Left renal pelvis (tissue), 4 donors: ENCODE data around the gene RPL32. TPM values are rescaled to one million over a fixed set of nuclear protein-coding genes. Genes with fewer than 3 reads are reported as not detected.
"Not testable (repeated sequence)": the region's sequence is repeated elsewhere in the genome, so short reads cannot be mapped to it uniquely, and the experiment has no call there.

Experiments used
- DNase-seq, 4 donors: peaks; one replicate each; pipeline ENCODE4 v3.0.0-alpha.2; 2013; ENCODE audit warnings: low read depth in 4 of 4, low spot score in 3 of 4
- polyA plus RNA-seq, 4 donors: library from polyadenylated mRNA; unstranded; fragments of 120-200 nt; gene quantifications; one replicate each; pipeline ENCODE4 v1.2.1, GENCODE V29; 2013; ENCODE audit not compliant: insufficient read length in 4 of 4

The RPL32 gene
- polyA plus RNA-seq, 4 donors: 2,073 to 2,338 (median 2,152) TPM

GRCh38 chr3:12810013-12810780, 31.2 kb downstream of the RPL32 start:
- DNase-seq: peak; percentile 86 to 89 (median 87)

GRCh38 chr3:12809435-12809834, 31.9 kb downstream of the RPL32 start:
- no peak for DNase-seq

- DNase-seq: no peak
Measured at GRCh38 chr3:12809001-12809400, 32.4 kb downstream of the RPL32 start.

GRCh38 chr3:12808587-12808986, 32.8 kb downstream of the RPL32 start:
- DNase-seq: no peak

- no peak for DNase-seq
Measured at GRCh38 chr3:12807601-12808359, 33.6 kb downstream of the RPL32 start.

- DNase-seq: no peak
Measured at GRCh38 chr3:12807066-12807465, 34.3 kb downstream of the RPL32 start.

- no peak for DNase-seq
Measured at GRCh38 chr3:12803371-12803770, 38.0 kb downstream of the RPL32 start.

- DNase-seq: no peak
Measured at GRCh38 chr3:12799525-12800440, 41.6 kb downstream of the RPL32 start.

GRCh38 chr3:12798559-12799179, 42.7 kb downstream of the RPL32 start:
- no peak for DNase-seq

- no peak for DNase-seq
Measured at GRCh38 chr3:12797892-12798558, 43.3 kb downstream of the RPL32 start.

GRCh38 chr3:12797124-12797891, 44.1 kb downstream of the RPL32 start:
- no peak for DNase-seq

GRCh38 chr3:12796171-12797123, 44.9 kb downstream of the RPL32 start, which contains the start of gene CAND2:
Gene CAND2 (plus strand): TSS chr3:12796680. CDS start chr3:12796721, 41 bp downstream.
- DNase-seq: peak in 2 of 4 donors; percentile 45 to 54

GRCh38 chr3:12793701-12794100, 47.7 kb downstream of the RPL32 start:
- no peak for DNase-seq

- no peak for DNase-seq
Measured at GRCh38 chr3:12791430-12791829, 49.9 kb downstream of the RPL32 start.

GRCh38 chr3:12787967-12788690, 53.2 kb downstream of the RPL32 start:
- DNase-seq: not testable (repeated sequence)

GRCh38 chr3:12787346-12787745, 54.0 kb downstream of the RPL32 start:
- DNase-seq: not testable (repeated sequence)

- DNase-seq: no peak
Measured at GRCh38 chr3:12785096-12785495, 56.3 kb downstream of the RPL32 start.
